Fibroblast of lung (primary cell): ENCODE results near the gene TFB2M.

Source experiments
- CTCF ChIP-seq, 2 donors: IDR thresholded peaks in 1 of 2; conservative IDR thresholded peaks in 1 of 2; 1 replicate in 1 of 2; 2 replicates in 1 of 2; pipeline ENCODE4 v1.5.1; 2011 to 2012; ENCODE audit warnings: low read length in 2 of 2, control low read depth in 1 of 2, inconsistent platforms in 1 of 2, low read depth in 1 of 2, mild to moderate bottlenecking in 1 of 2
- EZH2 ChIP-seq: IDR thresholded peaks from 2 replicates; pipeline ENCODE4 v1.5.1; 2012; ENCODE audit warnings: low read length, control low read depth, mild to moderate bottlenecking; ENCODE audit errors: missing control alignments

GRCh38 chr1:246609632-246610031 is 43.6 kb upstream of the TFB2M start:
- TF ChIP-seq CTCF (conservative IDR thresholded peaks at IDR 0.05 in 1 of 2, IDR thresholded peaks at IDR 0.05 in 1 of 2; ENCODE audit: low read depth in 1 of 2, low read length in 2 of 2) (no peak), EZH2 (no peak)
